ENCODE data around the gene FPGS.

The FPGS gene

DNA sequence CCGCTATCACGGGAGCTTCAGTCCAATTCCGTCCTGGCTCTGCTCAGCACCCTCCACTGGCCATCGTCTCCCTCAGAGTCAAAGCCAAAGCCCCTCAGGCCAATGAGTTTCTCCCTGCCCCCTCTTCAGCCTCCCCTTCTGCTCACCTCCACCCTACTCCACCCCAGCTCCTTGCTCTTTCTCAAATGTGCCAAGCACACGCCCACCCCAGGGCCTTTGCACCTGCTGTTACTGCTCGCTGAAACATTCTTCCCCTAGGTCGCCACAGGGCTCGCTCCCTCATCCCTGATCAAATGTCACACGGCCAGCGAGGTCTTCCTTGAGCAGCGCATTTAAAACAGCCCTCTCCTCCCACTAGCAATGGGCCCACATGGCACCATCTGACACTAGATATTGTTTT lies 58.1 kb downstream of the FPGS start:
- no peak for DNase-seq (ENCODE audit: low read depth)

GRCh38 chr9:127862075-127863011 lies 59.7 kb downstream of the FPGS start:
- no peak for DNase-seq (ENCODE audit: low read depth)

GRCh38 chr9:127863191-127863621 lies 60.5 kb downstream of the FPGS start:
- no peak for DNase-seq (ENCODE audit: low read depth)
